HTR-8/SVneo (cell line): ENCODE measurements around the gene SPEG.

Experiments
- DNase-seq: peaks from one replicate; pipeline ENCODE4 v3.0.0; 2011; ENCODE audit warnings: low spot score, mixed read lengths; ENCODE audit not compliant: insufficient read length
- FAIRE-seq: peaks from 2 replicates; lab custom pipeline; 2011; peaks lifted over from hg19 to GRCh38; lab: Jason Lieb, UNC

Gene SPEG

DNA sequence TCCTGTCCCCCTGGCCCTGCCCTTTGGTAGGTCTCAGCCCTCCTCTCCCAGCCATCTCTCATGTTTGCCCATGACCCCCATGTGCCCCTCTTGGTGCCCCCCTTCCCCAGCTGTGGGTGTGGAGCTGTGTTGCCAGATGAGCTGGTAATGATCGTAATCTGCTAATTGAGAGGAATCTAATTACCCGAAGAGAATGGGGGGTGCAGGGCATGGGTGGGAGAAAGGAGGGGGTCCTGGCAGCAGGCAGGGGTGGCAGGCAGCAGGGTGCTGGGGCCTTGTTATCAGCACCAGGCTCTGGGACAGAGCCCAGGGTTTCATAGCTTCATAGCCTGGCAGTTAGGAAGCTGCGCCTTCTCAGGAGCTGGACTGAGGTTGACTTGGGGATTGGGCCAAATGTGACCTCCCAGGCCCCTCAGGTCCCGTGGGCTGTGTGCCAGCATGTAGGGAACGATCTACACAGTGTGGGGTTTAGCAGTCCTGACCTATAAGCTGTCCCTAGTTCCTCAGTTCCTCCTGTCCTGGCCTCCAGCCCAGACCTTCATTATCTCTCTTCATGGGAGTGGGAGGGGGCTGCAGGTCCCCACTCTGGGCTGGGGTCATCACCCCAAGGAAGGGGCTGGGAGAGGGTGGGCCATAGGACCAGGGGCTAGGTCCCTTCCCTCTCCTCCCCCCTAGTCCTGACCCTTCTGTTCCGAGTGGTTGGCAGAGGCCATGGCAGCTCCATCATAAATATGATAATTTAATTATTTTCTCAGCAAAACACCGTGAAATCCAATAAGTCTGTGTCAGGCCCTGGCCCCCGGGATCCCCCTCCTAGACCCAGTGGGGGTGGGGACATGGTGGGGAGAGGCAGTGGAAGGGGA lies 73.2 kb downstream of the SPEG start:
- FAIRE-seq (no peak), DNase-seq (no peak)

GRCh38 chr2:219508444-219508734 lies 73.7 kb downstream of the SPEG start:
- FAIRE-seq = no peak
- no peak for DNase-seq

DNA sequence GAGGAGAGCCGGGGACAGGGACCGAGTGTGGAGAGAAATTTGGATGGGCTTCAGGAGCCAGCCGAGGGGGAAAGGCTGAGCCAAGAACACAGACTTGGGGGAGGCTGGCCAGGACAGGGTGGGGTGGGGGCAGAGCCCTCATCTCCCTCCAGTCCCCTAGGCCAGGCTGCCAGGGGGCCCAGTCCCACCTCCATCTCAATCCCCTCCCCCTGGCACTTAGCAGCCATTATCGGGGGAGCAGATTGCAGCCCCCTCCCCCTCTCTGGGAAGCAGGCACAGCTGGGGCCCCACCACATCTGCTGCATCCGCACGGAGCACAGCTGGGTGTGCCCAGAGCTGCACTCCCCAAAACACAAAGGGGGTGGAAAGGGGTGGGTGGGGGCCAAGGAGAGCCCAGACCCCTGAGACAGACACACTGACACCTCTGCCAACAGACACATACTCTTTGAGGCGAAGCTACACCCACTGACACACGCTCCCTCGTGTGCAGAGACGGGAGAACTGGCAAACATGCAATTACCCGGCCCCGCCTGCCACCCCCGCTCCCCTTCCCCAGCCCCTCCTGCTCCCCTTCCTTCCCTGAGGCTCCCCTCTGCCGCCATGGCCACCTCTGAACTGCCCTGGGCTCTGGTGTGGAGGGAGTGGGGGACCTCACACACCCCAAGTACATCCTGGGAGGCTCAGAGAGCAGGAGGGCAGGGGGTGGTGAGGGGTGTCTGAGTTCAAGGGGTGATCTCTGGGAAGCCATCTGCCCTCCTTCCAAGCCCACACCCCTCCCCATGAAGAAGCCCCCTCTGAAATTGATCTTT lies 74.5 kb downstream of the SPEG start:
- DNase-seq (no peak), FAIRE-seq (no peak)

- FAIRE-seq = no peak
Measured at GRCh38 chr2:219509780-219510511, 75.3 kb downstream of the SPEG start.

GRCh38 chr2:219510512-219511135 lies 76.0 kb downstream of the SPEG start:
- FAIRE-seq = no peak
- no peak for DNase-seq

More at GRCh38 chr2:219509780-219510511, 75.3 kb downstream of the SPEG start:
- peak; percentile 45 for DNase-seq

- no peak for DNase-seq
- no peak for FAIRE-seq
Measured at GRCh38 chr2:219511547-219512325, 77.1 kb downstream of the SPEG start.

DNA sequence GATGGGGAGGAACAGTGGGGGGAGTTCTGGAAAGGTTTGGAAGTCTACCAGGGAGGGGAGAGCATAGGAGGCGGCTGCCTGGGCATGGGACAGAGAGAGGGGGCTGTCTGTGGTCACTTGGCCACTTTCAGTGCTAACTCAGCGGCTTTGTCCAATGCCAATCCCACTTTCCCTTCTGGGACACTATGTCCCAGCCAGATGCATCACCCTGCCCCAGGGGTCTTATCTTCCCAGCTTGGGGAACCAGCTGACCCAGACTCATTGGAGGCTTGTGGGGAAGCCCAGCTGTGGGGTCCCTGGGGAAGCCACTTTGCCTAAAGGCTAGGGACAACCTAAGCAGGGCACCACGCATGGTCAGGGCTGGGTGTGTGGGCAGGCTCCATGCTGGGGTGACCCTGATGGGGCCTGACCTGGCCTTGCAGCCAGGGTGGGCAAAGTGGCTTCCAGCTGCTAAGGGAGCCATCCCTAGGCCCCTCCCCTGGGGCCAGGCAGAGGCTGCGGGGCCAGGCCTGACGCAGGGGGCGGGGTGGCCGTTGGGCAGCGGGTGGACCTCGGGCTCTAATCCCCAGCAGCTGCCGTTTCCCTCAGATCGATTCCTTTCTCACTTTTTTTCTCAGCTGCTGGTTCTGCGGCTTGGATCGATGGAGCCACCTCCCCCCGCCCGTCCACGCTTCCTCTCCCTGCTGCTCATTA lies 78.0 kb downstream of the SPEG start:
- FAIRE-seq = no peak

GRCh38 chr2:219513787-219514186 lies 79.1 kb downstream of the SPEG start:
- FAIRE-seq = no peak

More for the DNA sequence above, 78.0 kb downstream of the SPEG start:
- DNase-seq = no peak

DNA sequence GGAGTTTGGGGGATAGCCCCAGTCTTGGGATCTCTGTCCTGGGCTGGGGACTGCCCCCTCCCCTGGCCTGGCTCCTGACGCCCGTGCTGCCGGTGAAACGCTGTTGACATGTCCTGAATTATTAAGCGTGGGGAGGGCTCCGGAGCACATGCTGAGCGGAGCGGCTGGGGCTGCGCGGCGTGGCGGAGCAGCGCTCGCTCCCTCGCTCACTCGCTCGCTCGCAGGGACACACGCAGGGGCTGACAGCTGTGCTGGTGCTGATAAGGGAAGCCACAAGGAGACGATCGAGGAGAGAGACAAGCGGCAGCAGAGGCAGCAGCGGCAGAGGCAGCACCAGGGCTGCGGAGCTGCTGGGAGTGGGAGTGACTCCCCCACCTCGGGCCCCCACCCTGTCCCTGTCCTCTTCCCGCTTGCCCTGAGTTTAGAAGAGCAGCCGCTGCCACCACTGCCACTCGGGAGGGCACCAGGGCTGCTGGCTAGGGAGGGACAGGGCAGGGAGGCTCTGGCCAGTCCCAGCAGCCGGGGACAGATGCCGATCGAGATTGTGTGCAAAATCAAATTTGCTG lies 79.6 kb downstream of the SPEG start, which contains the start of gene ASIC4:
TSS of gene ASIC4 (plus strand) at position 287 of the 566 bp plus-strand sequence. CDS start at position 530, 243 bp downstream.
- no peak for DNase-seq
- no peak for FAIRE-seq

More at GRCh38 chr2:219513787-219514186, 79.1 kb downstream of the SPEG start:
- no peak for DNase-seq

DNA sequence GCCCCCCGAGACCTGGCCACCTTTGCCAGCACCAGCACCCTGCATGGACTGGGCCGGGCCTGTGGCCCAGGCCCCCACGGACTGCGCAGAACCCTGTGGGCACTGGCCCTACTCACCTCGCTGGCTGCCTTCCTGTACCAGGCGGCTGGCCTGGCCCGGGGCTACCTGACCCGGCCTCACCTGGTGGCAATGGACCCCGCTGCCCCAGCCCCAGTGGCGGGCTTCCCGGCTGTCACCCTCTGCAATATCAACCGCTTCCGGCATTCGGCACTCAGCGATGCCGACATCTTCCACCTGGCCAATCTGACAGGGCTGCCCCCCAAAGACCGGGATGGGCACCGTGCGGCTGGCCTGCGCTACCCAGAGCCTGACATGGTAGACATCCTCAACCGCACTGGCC lies 80.2 kb downstream of the SPEG start:
- no peak for DNase-seq
- no peak for FAIRE-seq

DNA sequence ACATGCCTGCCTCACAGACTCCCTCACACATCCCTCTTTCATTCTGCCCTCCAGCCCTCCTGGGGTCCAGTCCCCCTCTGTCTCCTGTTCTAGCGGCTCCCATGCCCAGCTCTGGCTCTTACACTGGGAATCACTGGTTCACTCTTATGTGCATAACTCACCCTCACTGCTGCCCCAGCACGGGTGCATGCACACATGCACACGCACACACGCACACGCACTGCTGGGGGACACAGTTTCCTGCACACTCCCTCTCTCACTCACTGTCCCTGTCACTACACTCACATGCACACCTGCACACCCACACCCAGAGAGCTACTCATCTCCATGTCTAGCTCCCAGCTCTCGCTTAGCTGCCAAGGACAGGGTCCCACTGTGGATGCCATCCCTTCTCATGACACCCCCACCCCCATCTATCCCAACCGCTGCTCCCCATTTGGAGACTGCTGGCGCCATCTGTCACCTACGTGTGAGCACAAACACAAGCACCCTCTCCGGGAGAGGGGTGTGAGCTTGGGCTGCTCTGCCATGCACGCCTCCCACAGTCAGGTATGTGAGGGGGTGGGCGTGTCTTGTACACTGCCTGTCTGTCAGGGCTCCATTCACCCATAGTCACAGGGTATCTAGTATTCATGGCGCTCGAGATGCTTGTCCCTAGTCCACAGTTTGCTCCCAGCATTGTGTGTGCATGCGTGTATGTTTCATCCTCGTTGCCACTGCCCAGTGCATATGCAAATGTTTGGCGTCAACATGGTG lies 81.4 kb downstream of the SPEG start:
- DNase-seq (no peak), FAIRE-seq (no peak)

- FAIRE-seq = no peak
- DNase-seq = no peak
Measured at GRCh38 chr2:219516888-219517287, 82.2 kb downstream of the SPEG start.

GRCh38 chr2:219517954-219518778 lies 83.5 kb downstream of the SPEG start:
- DNase-seq = no peak
- no peak for FAIRE-seq

GRCh38 chr2:219519526-219519916 lies 84.9 kb downstream of the SPEG start:
- no peak for FAIRE-seq
- DNase-seq = no peak

DNA sequence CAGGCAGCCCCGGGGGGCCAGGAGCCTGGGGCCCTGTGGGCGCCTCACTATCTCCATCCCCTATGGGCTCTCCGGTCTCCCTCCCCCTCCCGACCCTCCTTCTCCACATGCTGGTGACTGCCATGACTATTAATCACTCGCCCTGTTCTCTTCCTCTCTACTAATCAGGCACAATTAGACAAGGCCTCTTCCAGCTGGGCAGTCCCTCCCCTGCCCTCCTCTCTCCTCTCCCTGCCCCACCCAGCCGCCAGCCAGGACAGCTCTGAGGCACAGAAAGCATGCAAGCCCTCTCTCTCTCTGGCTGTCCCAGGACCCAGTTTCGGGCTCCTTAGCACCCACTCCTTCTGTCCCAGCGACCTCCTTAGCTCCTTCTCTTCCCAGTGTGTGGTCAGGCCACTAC lies 85.4 kb downstream of the SPEG start:
- FAIRE-seq = no peak
- DNase-seq = no peak

- DNase-seq (peak; percentile 84), FAIRE-seq (peak; percentile 79)
Measured at GRCh38 chr2:219521066-219521880, 86.6 kb downstream of the SPEG start.
